NB4 (cell line): ENCODE measurements around the gene BEST2.
A peak's percentile ranks its signal among the peaks of the same experiment; 100 is the strongest.

Experiments
- DNase-seq: peaks from one replicate; pipeline ENCODE4 v3.0.0; 2010; ENCODE audit warnings: low read depth
- H3K4me3 ChIP-seq: one replicate; pipeline ENCODE4 v1.5.1; 2011; ENCODE audit warnings: mild to moderate bottlenecking, low read depth, low read length, moderate library complexity
- MYC ChIP-seq: IDR thresholded peaks from 2 replicates; pipeline ENCODE4 v1.6.1; 2011; ENCODE audit warnings: low read depth, low read length
- POLR2A ChIP-seq: IDR thresholded peaks from 2 replicates; pipeline ENCODE4 v1.6.1; 2011; ENCODE audit warnings: mild to moderate bottlenecking; ENCODE audit not compliant: insufficient read length; ENCODE audit errors: extremely low read depth
- TF ChIP-seq, protein P1 (sequence below): IDR thresholded peaks from one replicate; pipeline ENCODE4 v1.5.1; 2012; ENCODE audit warnings: low read depth, low read length
- TF ChIP-seq, protein P2 (sequence below): IDR thresholded peaks from 2 replicates; pipeline ENCODE4 v1.6.1; 2011; ENCODE audit warnings: low read depth, low read length

BEST2 gene

DNA sequence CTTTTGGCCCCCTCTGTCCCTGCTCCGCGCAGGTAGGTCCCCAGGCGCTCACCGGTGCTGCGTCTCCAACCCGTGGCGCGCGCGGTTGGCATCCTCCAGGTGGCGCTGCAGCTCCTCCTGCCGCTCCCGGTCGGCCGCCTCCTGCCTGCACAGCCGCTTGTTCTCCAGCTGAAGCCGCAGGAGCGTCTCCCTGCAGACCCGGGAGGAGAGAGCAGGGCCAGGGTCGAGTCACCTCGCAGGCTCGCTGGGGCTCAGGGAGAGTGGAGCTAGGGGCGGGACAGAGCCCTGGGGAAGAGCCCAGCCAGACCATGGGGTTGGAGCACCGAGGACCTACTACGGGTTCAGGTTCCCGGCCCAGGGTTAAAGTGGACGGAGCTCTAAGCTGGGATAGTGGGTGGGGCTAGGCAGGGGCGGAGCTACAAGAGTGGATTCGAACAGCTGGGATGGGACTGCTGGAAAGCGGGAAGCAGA lies 14.5 kb downstream of the BEST2 start:
- DNase-seq = peak; percentile 80
- TF ChIP-seq, protein P1, sequence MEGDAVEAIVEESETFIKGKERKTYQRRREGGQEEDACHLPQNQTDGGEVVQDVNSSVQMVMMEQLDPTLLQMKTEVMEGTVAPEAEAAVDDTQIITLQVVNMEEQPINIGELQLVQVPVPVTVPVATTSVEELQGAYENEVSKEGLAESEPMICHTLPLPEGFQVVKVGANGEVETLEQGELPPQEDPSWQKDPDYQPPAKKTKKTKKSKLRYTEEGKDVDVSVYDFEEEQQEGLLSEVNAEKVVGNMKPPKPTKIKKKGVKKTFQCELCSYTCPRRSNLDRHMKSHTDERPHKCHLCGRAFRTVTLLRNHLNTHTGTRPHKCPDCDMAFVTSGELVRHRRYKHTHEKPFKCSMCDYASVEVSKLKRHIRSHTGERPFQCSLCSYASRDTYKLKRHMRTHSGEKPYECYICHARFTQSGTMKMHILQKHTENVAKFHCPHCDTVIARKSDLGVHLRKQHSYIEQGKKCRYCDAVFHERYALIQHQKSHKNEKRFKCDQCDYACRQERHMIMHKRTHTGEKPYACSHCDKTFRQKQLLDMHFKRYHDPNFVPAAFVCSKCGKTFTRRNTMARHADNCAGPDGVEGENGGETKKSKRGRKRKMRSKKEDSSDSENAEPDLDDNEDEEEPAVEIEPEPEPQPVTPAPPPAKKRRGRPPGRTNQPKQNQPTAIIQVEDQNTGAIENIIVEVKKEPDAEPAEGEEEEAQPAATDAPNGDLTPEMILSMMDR = peak; percentile 40
- no peak for TF ChIP-seq POLR2A
- TF ChIP-seq MYC = peak; percentile 43; the same call in 1 of the 2 replicates
- TF ChIP-seq, protein P2, sequence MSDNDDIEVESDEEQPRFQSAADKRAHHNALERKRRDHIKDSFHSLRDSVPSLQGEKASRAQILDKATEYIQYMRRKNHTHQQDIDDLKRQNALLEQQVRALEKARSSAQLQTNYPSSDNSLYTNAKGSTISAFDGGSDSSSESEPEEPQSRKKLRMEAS = no peak; the same call in 1 of the 2 replicates
- H3K4me3 ChIP-seq = peak overlapping the region; percentile 38

DNA sequence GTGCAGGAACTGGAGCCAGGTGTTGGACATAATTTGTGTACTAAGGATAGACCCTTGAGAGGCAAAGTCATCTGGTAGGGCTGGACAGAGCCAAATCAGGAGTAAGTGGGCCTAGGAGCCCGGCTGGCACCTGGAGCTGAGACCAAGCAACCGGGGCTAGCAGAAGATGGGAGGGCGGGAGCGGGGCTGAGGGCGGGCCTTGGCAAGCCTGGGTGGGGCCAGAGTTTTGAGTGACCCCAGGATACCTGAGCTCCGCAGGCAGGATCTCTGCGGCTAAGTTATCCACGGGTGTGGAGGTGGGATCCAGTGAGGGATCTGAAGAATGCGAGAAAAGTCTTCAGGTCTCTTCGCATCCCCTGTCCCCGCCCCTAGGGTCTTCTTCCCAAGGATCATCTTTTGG lies 15.6 kb downstream of the BEST2 start:
- TF ChIP-seq, protein P2 = no peak
- TF ChIP-seq MYC (no peak), POLR2A (no peak)
- TF ChIP-seq, protein P1 = no peak
- no peak for DNase-seq
- no peak overlapping the region for H3K4me3 ChIP-seq

DNA sequence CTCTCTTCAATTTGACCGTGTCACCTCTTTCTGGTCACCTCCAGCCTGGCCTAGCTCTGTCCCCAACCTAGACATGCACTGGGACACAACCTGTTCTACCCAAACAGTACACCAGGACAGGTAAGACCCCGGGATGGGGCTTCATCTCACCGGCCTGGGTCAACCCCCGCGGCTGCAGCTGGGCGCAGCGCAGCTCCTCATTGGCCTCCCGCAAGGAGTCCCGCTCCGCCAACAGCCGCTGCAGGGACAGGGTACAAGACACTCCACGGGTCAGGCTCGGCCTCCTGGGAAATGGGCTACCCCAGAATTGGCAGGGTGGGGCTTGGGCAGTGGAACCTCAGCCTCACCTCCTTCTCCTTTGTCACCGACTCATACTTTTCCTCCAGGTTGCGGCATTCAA lies 16.1 kb downstream of the BEST2 start:
- TF ChIP-seq, protein P1 = no peak
- TF ChIP-seq, protein P2 = no peak
- TF ChIP-seq POLR2A = no peak
- no peak for TF ChIP-seq MYC
- H3K4me3 ChIP-seq = no peak overlapping the region
- DNase-seq = no peak

DNA sequence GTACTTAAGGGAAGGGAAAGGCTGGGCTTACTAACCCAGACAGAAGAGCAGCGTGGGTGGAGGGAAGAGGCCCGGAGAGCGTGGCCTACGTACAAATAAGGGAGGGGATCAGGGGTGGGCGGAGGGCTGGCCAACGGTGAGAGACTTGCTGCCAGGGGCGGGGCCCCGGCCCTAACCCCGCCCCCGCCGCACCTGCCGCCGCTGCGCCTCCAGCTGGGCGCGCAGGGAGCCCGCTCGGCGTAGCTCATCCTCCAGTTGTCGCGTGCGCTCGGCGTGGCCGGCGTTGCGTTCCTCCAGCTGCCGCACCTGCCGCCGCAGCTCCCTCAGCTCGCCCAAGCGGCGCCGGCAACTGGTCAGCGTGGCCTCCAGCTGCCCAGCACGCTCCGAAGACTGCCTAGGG lies 18.1 kb downstream of the BEST2 start:
- no peak for TF ChIP-seq MYC
- no peak overlapping the region for H3K4me3 ChIP-seq
- no peak for DNase-seq

DNA sequence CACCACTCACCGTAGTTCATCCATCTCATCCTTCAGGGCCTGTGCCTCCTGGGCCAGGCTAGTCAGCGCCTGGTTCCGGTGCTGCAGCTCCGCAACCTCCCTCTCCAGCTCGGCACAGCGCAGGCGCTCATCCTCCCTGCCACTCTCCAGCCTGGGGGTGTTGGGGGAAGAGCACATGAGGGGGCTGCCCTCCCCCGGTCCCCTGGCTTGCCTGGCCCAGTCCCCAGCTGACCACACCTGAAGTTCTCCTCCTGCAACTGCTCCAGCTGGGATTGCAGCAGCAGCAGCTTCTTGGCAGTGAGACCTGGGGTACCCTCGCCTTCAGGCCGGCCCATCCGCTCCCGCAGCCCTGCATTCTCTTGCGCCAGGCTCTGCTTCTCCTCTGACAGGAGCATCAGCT lies 19.3 kb downstream of the BEST2 start:
- DNase-seq = no peak
- no peak for TF ChIP-seq POLR2A
- TF ChIP-seq, protein P2 = no peak
- TF ChIP-seq, protein P1 = no peak
- no peak for TF ChIP-seq MYC
- no peak overlapping the region for H3K4me3 ChIP-seq

DNA sequence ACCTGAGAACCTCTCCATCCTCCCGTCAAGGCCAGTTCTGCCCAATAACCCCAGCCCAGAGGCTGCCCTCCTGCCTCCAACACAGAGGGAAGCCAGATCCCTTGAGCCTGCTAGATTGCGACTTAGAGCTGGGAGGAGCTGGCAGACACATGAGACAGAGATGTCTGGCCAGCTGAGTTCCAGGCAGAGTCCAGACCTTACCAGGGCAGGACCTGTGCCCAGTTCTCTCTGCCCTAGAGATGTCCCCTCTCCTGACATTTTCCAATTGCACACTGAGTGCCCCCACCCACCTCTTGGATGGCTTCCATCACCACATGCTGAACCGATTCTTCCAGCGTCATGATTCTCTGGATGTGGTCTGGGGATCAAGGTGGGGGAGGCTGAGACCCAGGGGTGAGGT lies 20.7 kb downstream of the BEST2 start:
- TF ChIP-seq, protein P2 = no peak
- TF ChIP-seq, protein P1 = no peak
- no peak for TF ChIP-seq MYC
- no peak for TF ChIP-seq POLR2A
- no peak overlapping the region for H3K4me3 ChIP-seq
- DNase-seq = no peak
